ENCODE results near the gene SV2C.
A peak's percentile ranks its signal among the peaks of the same experiment; 100 is the strongest.

SV2C gene

GRCh38 chr5:76388791-76389512, 305.8 kb downstream of the SV2C start:
- no peak for DNase-seq

DNA sequence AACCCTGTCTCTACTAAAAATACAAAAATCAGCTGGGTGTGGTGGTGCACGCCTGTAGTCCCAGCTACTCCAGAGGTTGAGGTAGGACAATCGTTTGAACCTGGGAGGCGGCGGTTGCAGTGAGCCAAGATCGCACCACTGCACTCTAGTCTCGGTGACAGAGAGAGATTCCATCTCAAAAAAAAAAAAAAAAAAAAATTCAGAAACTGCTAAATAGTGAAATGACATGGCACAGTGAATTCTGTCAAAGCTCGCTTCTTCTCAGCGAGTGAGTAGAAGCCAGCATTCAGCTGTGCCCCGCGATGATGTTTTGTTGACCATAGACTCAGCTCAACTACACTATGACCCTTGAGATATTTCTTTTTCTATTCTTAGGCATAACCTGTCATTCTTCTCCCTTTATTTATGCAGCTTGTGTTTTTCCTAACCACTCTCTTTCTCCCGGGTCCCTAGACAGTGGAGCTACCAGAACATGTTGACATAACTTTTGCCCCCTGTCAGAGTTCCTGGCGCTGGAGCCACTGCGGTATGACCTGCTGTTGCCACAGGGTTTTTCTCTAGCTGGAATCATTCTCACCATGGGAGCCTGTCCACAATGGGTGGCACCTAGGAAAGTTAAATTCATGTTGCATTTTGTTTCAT, 306.5 kb downstream of the SV2C start:
- DNase-seq, result no peak

DNA sequence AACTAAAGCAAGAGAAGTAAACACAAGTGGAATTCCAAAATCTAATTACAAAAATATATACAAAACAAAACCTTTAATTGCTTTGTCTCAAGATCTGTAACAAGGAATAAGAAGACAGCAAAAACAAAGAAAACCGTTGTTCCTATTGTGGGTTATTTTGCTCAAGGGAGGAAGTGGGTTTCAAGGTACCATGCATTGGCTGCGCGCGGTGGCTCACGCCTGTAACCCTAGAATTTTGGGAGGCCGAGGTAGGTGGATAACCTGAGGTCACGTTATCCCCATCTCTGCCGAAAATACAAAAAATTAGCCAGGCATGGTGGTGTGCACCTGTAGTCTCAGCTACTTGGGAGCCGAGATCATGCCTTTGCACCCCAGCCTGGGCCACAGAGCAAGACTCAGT, 307.8 kb downstream of the SV2C start:
- no peak for DNase-seq

- DNase-seq, result no peak
These were observed 310.0 kb downstream of the SV2C start for GRCh38 chr5:76393035-76393680.

GRCh38 chr5:76397200-76397599, 314.0 kb downstream of the SV2C start:
- no peak for DNase-seq

- DNase-seq, result no peak
These were observed 316.1 kb downstream of the SV2C start for GRCh38 chr5:76399268-76399667.

DNA sequence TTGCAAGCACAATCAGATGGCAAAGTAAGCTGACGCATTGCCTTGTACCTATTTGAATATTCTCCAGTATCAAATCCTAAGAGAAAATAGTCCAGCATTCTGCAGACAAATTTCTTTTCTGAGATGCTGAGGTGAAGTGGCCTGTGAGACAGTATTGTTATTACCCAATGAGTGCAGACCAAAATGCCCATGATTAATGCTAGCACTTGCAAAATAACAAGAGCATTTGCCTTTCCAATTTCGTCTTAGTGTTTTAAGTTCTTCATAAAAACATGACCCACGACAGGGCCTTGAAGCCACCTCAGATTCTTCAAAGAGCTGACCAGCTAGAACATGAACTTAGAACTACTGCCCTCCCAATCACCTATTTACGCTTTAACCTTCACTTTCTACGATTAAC, 317.3 kb downstream of the SV2C start:
- no peak for DNase-seq

GRCh38 chr5:76401801-76402250, 318.6 kb downstream of the SV2C start:
- peak; percentile 32 for DNase-seq

DNA sequence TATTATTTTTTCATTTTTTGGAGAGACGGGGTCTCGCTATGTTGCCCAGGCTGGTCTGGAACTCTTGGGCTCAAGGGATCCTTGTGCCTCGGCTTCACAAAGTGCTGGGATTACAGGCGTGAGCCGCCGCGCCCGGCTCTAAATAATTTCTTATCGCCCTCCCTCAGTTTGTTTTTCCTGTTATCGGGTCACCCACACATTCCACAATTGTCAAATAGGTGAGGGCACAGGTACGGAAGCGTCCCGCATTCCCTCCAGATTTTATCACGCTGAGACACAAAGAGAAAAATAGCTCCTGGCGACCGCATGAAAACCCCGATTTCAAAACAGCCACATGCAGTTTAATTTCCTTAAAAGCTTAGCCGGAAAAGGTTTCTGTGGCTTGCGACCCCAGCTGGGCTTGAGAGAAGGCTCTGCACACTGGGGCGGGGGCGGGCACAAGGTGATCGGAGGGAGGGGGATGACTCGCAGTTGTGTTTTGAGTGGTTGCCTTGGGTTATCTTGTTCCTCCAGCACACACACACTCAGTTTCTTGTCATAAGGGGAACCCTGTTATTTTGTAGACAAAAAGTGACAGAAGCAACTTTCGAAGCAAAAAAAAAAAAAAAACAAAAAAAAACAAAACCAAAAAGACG, 319.2 kb downstream of the SV2C start:
- DNase-seq, result peak; percentile 68

DNA sequence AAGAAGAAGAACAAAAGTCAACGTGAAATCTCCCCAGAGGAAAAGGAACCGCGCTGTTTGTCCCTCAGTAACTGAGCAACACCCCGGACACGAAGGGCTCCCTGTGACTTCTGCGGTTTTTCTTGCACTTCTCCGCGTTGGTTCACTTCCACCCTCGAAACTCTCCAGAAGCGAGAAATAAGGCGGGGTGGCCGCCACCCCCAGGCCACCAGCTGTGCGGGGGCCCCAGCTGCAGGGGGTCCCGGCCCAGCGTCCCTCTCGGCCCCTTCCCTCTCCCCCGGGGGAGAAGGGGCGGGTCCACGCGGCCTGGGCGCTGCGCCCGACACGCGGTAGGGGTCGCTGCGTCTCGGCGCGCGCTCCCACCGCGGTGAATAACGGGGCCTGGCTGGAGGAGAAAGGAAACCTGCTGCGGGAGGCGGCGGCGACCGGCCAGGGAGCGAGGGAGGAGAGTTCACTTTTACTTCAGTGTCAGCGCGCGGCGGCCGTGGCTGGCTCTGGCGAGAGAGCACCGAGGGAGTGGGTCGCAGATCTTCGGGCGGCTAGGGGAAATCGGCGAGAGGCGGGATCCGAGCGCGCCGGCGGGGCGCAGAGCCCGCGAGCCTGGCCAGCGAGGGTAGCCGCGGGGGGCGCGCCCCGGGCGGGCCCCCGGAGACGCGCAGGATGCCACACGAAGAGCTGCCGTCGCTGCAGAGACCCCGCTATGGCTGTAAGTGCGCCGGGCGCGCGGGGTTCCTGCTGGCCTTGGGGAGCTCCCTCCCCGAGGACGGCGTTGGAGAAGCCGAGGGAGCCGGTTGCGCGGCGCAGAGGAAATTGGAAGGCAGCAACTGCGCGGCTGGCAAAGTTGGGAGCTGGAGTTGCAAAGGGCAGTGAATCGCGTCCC, 319.9 kb downstream of the SV2C start, which contains the start of gene IQGAP2:
Gene IQGAP2 (plus strand): TSS at position 400 of the 880 bp plus-strand sequence. CDS start 261 bp downstream, at position 661.
- DNase-seq, result peak; percentile 83

Data from DMS53 (cell line).